Measurements from ENCODE around the gene LIMA1.

GRCh38 chr12:50167049-50167828 lies 116.1 kb downstream of the LIMA1 start, which contains the start of gene CERS5:
- TF ChIP-seq CTCF (conservative IDR thresholded peaks at IDR 0.05; ENCODE audit: low read length) (no peak), EZH2phosphoT487 (IDR thresholded peaks at IDR 0.05; ENCODE audit: borderline replicate concordance, low read depth, low read length) (no peak)
